GM12892 (cell line): ENCODE results near the gene MYH9.

Experiments used
- POLR2A ChIP-seq: IDR thresholded peaks from 2 replicates; pipeline ENCODE4 v1.6.1; 2011; ENCODE audit warnings: low read depth, low read length, control low read depth
- POLR2AphosphoS5 ChIP-seq: IDR thresholded peaks from 2 replicates; pipeline ENCODE4 v1.6.1; 2011; ENCODE audit warnings: low read depth, low read length, control low read depth
- TAF1 ChIP-seq: IDR thresholded peaks from 2 replicates; pipeline ENCODE4 v1.6.1; 2011; ENCODE audit warnings: low read depth, mild to moderate bottlenecking, control low read depth, low read length, borderline replicate concordance

- TF ChIP-seq POLR2A (no peak), TAF1 (no peak), POLR2AphosphoS5 (no peak)
Measured at GRCh38 chr22:36327922-36328551, 59.7 kb downstream of the MYH9 start.
